Activated B cell treated with CpG ODN at 0.5 μM for 24 hours (primary cell): ENCODE measurements around the gene LRCOL1. TPM values are rescaled to one million over a fixed set of nuclear protein-coding genes. Genes with fewer than 3 reads are reported as not detected.

Experiments
- ATAC-seq: fragments of 200-7000 bp; cut with Tn5 transposase; one replicate; pipeline ENCODE4 v1.10.0; 2021; ENCODE audit warnings: low read depth, mild to moderate bottlenecking, moderate library complexity
- CTCF ChIA-PET: fragments of 350-600 bp; sonication (Branson Sonifier 250); formaldehyde crosslinking; loops from one replicate; lab custom pipeline; 2021; ENCODE audit warnings: antibody characterized with exemption; lab: Charles Lee
- POLR2A ChIA-PET: fragments of 350-600 bp; sonication (Branson Sonifier 250); formaldehyde crosslinking; loops from one replicate; lab custom pipeline; 2021; ENCODE audit warnings: antibody characterized with exemption; lab: Charles Lee
- DNase-seq: peaks from one replicate; pipeline ENCODE4 v3.0.0; 2022
- H3K27ac Mint-ChIP-seq: one replicate; pipeline ENCODE4 v1.8.0; 2020; ENCODE audit warnings: mixed read lengths
- H3K27me3 Mint-ChIP-seq: one replicate; pipeline ENCODE4 v1.8.0; 2021; ENCODE audit warnings: mixed read lengths
- H3K36me3 Mint-ChIP-seq: one replicate; pipeline ENCODE4 v1.8.0; 2021; ENCODE audit warnings: low read depth, mixed read lengths
- H3K4me1 Mint-ChIP-seq: one replicate; pipeline ENCODE4 v1.8.0; 2021; ENCODE audit warnings: mixed read lengths
- H3K4me3 Mint-ChIP-seq: one replicate; pipeline ENCODE4 v1.8.0; 2020; ENCODE audit warnings: mild to moderate bottlenecking, mixed read lengths
- H3K9me3 Mint-ChIP-seq: one replicate; pipeline ENCODE4 v1.8.0; 2020; ENCODE audit warnings: mixed read lengths
- intact Hi-C: fragments of 100-400 bp; cut with micrococcal nuclease; formaldehyde crosslinking; loops from one replicate; pipeline ENCODE4 v1.15.1; 2024
- total RNA-seq: library from RNA; stranded (reverse); gene quantifications from 2 replicates; pipeline ENCODE4 v1.2.3, GENCODE V29; 2022
- TF ChIP-seq, protein P1 (sequence below): fragments of 200-600 bp; IDR thresholded peaks from one replicate; pipeline ENCODE4 v1.8.0; 2022; ENCODE audit warnings: antibody characterized with exemption, mild to moderate bottlenecking

Gene LRCOL1
- total RNA-seq, 1 donor from 2014 or later, result not detected

DNA sequence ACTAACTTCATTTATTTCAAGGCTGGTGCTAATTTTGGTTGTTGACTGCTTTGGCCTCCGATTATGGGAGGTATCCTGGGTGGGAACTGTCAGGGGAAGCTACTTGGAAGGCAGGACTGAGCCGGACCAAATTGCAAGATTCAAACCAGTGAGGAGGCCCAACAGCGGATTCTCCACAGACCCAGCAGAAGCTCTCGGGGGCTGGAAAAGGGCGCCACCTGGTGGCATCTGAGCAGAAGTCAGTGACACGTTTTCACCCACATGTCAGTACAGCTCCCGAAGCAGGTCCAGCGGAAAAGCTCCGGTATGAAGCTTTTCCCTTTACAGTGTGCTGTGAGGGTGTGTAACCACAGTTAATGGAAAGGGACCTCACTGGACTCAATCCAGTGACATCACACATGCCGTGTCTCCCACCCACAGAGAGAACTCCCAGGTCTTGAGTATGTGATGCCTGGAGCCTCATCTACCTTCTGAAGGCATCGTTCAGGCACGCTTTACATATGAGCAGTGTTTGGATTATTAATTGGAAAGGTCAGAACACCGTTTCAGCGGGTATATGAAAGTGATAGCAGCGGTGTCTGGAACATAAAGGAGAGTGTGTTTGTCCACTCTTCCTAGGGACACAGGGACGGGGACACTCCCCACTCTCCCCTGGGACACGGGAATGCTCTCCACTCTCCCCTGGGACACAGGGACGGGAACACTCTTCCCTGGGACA lies 4.6 kb upstream of the LRCOL1 start:
- CTCF ChIA-PET, result interaction anchor here (0.7 to 3.7 kb wide), 12 partner anchors 11 to 461 kb away, joined by 3 to 35 read pairs (median 4); no protein-coding TSS in a partner anchor
- Mint-ChIP-seq H3K36me3 (no peaks in the 10 kb centered on the region), H3K27me3 (peaks cover 30% of the 10 kb centered on the region), H3K27ac (peak overlapping the region; percentile 1), H3K4me1 (peaks cover 17% of the 10 kb centered on the region), H3K4me3 (no peak overlapping the region), H3K9me3 (no peaks in the 10 kb centered on the region)
- DNase-seq (peak; percentile 71), ATAC-seq (peak; percentile 87)
- POLR2A ChIA-PET, result interaction anchor here (0.5 kb wide), 1 partner anchor 96 kb away, joined by 3 read pairs; no protein-coding TSS in a partner anchor
- TF ChIP-seq, protein P1, sequence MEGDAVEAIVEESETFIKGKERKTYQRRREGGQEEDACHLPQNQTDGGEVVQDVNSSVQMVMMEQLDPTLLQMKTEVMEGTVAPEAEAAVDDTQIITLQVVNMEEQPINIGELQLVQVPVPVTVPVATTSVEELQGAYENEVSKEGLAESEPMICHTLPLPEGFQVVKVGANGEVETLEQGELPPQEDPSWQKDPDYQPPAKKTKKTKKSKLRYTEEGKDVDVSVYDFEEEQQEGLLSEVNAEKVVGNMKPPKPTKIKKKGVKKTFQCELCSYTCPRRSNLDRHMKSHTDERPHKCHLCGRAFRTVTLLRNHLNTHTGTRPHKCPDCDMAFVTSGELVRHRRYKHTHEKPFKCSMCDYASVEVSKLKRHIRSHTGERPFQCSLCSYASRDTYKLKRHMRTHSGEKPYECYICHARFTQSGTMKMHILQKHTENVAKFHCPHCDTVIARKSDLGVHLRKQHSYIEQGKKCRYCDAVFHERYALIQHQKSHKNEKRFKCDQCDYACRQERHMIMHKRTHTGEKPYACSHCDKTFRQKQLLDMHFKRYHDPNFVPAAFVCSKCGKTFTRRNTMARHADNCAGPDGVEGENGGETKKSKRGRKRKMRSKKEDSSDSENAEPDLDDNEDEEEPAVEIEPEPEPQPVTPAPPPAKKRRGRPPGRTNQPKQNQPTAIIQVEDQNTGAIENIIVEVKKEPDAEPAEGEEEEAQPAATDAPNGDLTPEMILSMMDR, result peak; percentile 99
- intact Hi-C loops, result loop anchor here (1.0 kb wide), 5 partner anchors 15 to 461 kb away; no protein-coding TSS in a partner anchor

DNA sequence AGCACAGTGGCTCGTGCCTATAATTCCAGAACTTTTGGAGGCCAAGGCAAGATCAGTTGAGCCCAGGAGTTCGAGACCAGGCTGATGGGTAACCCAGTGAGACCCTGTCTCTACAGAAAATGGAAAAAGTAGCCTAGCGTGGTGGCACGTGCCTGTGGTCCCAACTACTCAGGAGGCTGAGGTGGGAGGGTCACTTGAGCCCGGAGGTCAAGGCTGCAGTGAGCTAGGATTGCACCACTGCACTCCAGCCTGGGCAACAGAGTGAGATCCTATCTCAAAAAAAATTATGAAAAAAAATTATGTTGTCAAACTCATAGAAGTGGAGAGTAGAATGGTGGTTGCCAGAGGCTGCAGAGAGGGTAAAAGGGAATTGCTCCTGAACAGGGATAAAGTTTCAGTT lies 3.6 kb upstream of the LRCOL1 start:
- H3K36me3 Mint-ChIP-seq, result no peaks in the 10 kb centered on the region
- H3K4me1 Mint-ChIP-seq, result peaks cover 18% of the 10 kb centered on the region
- no peak overlapping the region for H3K4me3 Mint-ChIP-seq
- no peaks in the 10 kb centered on the region for H3K9me3 Mint-ChIP-seq
- TF ChIP-seq, protein P1, result no peak
- CTCF ChIA-PET, result interaction anchor here (1.4 to 3.7 kb wide), 3 partner anchors 25 to 460 kb away, joined by 4 to 35 read pairs (median 8); no protein-coding TSS in a partner anchor
- intact Hi-C loops, result loop anchor here (1.0 kb wide), 1 partner anchor 53 kb away; no protein-coding TSS in a partner anchor
- no peak for DNase-seq
- ATAC-seq, result no peak
- POLR2A ChIA-PET, result no interaction called here
- peaks cover 32% of the 10 kb centered on the region for H3K27me3 Mint-ChIP-seq
- no peak overlapping the region for H3K27ac Mint-ChIP-seq

DNA sequence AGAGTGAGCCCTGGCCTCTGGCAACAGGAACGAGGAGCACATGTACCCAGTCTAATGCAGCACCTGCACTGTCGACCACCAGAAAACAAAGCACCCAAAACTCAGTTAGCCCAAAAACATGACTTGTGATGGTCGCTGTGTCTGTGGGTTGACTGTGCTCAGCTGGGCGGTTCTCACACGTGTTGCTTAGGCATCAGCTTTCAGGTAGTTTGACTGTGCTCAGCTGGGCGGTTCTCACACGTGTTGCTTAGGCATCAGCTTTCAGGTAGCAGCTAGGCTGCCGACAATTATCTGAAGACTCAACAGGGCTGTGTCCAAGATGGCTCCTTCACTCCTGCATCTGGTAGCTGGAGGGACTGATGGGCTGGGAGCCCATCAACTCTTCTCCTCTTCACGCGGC lies 1.2 kb upstream of the LRCOL1 start:
- Mint-ChIP-seq H3K4me1 (peaks cover 12% of the 10 kb centered on the region), H3K4me3 (no peak overlapping the region), H3K36me3 (no peaks in the 10 kb centered on the region), H3K27ac (no peak overlapping the region), H3K27me3 (peaks cover 41% of the 10 kb centered on the region), H3K9me3 (no peaks in the 10 kb centered on the region)
- DNase-seq, result no peak
- ATAC-seq, result no peak
- ChIA-PET CTCF (no interaction called here), POLR2A (no interaction called here)
- intact Hi-C loops, result no loop called here
- TF ChIP-seq, protein P1, result no peak

DNA sequence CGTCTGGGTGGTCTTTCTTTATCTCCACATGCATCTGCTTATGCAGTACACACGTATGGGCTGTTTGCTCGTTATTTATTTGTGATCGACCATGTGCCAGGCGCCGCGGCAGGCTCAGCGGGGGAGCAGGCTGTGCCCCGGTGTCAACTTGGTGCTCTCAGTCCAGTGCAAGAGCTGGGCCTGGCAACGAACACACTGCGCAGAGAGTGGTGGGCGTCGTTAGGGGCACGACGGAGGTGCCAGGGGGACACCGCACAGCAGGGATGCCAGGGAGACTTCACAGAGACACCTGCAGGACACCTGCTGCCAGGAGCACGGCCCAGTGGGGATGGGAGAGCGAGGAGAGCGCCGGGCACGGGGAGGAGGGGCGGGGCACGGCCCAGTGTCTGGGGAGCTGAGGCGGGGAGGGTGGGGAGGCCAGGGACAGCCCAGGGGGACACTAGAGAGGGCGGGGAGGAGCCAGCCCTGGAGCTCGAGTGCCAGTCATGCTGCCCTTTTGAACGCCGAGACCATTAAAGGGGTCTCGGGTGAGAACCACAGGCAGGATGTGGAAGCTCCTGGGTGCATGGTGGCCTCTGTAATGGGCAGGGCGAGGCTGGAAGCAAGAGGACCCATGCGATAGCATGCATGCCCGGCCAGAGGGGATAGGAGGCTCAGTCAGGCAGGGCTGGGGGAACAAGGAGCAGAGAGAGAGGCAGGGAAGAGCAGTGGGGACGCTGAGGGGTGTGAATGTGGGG lies 652 bp upstream of the LRCOL1 start:
- no peak for DNase-seq
- ATAC-seq, result no peak
- Mint-ChIP-seq H3K4me3 (no peak overlapping the region), H3K27me3 (peaks cover 42% of the 10 kb centered on the region), H3K4me1 (peaks cover 12% of the 10 kb centered on the region), H3K36me3 (no peaks in the 10 kb centered on the region), H3K27ac (no peak overlapping the region), H3K9me3 (no peaks in the 10 kb centered on the region)
- intact Hi-C loops, result no loop called here
- TF ChIP-seq, protein P1, result no peak
- ChIA-PET CTCF (no interaction called here), POLR2A (no interaction called here)
